ENCODE data around the gene OR52I1. TPM values are rescaled to one million over a fixed set of nuclear protein-coding genes. Genes with fewer than 3 reads are reported as not detected.
A peak's percentile ranks its signal among the peaks of the same experiment; 100 is the strongest.

Gene OR52I1
- total RNA-seq, 1 experiment from 2014 or later = not detected

DNA sequence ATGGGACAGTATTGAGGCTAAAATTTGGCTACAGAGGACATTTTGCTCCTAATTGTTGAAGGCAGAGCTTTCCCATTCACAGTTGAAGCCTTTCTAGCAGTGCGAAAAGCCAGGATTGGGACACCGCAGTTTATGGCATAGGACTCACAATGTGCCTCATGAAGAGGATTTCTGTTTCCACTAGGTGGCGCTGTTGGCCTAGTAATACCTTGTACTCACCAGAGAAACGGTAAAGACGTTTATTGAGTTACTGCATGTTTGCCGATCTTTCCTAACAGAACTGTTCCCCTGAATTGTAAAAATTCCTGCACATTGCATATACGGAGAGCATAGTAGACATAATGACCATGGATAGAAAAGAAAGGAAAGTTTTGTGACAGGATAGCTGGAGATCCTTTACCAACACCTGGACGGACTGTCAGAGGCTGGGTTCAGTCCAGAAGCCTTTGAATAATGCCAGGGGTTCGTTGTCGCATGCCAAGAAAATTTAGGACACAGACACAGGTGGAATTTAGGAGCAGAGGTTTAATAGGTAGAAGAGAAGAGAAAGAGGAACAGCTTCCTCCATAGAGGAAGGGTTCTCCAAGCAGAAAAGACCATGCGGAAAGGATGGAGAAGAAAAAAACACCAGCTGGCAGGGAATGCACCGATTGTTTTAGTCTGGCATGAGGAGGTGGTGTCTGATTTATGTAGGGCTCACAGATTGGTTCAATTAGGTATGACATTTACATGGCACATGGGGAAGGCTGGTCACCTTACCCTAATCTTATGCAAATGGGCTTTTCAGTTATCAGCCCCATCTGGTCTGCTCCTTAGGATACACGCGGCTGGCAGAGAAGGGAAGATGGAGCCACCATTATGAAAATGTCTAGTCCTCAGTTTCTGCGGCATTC is 32.6 kb downstream of the OR52I1 start:
- BruUV-seq (replicated peaks) = no TSS peak

More for the DNA sequence above, 32.6 kb downstream of the OR52I1 start:
- DNase-seq (ENCODE audit: low read depth, low spot score) (peak; percentile 75), ATAC-seq (peak; percentile 95)
- Histone ChIP-seq H3K4me2 (ENCODE audit: low read length) (peak overlapping the region; percentile 19; the same call in 1 of the 2 replicates), H3K9ac (ENCODE audit: low read length) (no peak overlapping the region), H2AFZ (ENCODE audit: low read depth, low read length, poor library complexity, severe bottlenecking) (peak overlapping the region; percentile 13), H3K4me3 (replicated peaks in 1 of 2; ENCODE audit: low read depth in 1 of 2, low read length in 2 of 2) (no peak overlapping the region), H3K36me3 (ENCODE audit: control insufficient read depth in 1 of 2, insufficient read depth in 2 of 2, low read length in 2 of 2) (no peaks in the 10 kb centered on the region), H4K20me1 (ENCODE audit: insufficient read depth) (no peaks in the 10 kb centered on the region), H3K4me1 (ENCODE audit: control insufficient read depth in 1 of 2, insufficient read depth in 2 of 2, low read length in 2 of 2) (no peaks in the 10 kb centered on the region), H3K27me3 (ENCODE audit: insufficient read depth, low read length) (peaks cover 12% of the 10 kb centered on the region; the same call in 1 of the 2 replicates), H3K79me2 (ENCODE audit: insufficient read depth, low read length) (no peaks in the 10 kb centered on the region), H3K9me3 (ENCODE audit: control insufficient read depth in 1 of 2, insufficient read depth in 1 of 2, low read depth in 1 of 2, low read length in 2 of 2) (no peaks in the 10 kb centered on the region), H3K9me2 (ENCODE audit: insufficient read depth) (no peaks in the 10 kb centered on the region), H3K27ac (ENCODE audit: low read depth, low read length) (no peak overlapping the region)
- ChIA-PET POLR2A (no interaction called here), CTCF (interaction anchor here (1.2 to 4.3 kb wide), 5 partner anchors 10 to 1184 kb away, joined by 3 to 25 read pairs (median 4); partner anchors contain the start of gene OR51D1), RAD21 (ENCODE audit: low non-redundant PET in 1 of 2, low total read pairs in 2 of 2, uncharacterized antibody in 2 of 2, unreplicated experiment in 2 of 2) (no interaction called here)
- intact Hi-C loops (cut with micrococcal nuclease) = loop anchor here (1.0 to 10.0 kb wide), 6 partner anchors 378 to 1268 kb away; partner anchors contain the start of genes OR52E5 and OR52N2
- TF ChIP-seq FOSL1 (IDR thresholded peaks at IDR 0.05; ENCODE audit: low read depth) (no peak), SIN3A (IDR thresholded peaks at IDR 0.05; ENCODE audit: low read depth) (no peak), CTCF (IDR thresholded peaks at IDR 0.05 in 2 of 3, conservative IDR thresholded peaks at IDR 0.05 in 1 of 3; ENCODE audit: borderline replicate concordance in 1 of 3, insufficient read depth in 1 of 3, low read depth in 2 of 3, low read length in 2 of 3) (peak; percentile 62 to 83 (median 70)), EZH2phosphoT487 (IDR thresholded peaks at IDR 0.05; ENCODE audit: borderline replicate concordance) (no peak), POLR2A (IDR thresholded peaks at IDR 0.05; ENCODE audit: borderline replicate concordance, extremely low read depth, insufficient read depth, insufficient read length) (no peak), ZFX (IDR thresholded peaks at IDR 0.05) (no peak), RAD21 (IDR thresholded peaks at IDR 0.05; ENCODE audit: low read depth) (peak; percentile 80), ATF3 (IDR thresholded peaks at IDR 0.05) (no peak), POLR2AphosphoS5 (IDR thresholded peaks at IDR 0.05; ENCODE audit: low read depth, low read length) (no peak)

Measured in HCT116 (cell line).